Measurements from ENCODE around the gene PCCB.

GRCh38 chr3:136300444-136300843 lies 50.3 kb downstream of the PCCB start:
- TF ChIP-seq CTCF (conservative IDR thresholded peaks at IDR 0.05; ENCODE audit: low read depth, low read length) (no peak), EZH2phosphoT487 (IDR thresholded peaks at IDR 0.05; ENCODE audit: borderline replicate concordance, low read length) (no peak)
